ENCODE measurements around the gene LSM3. TPM values are rescaled to one million over a fixed set of nuclear protein-coding genes. Genes with fewer than 3 reads are reported as not detected.

Gene LSM3
- total RNA-seq, 4 donors from 2014 or later: 7.9 to 15.6 (median 12.7) TPM

DNA sequence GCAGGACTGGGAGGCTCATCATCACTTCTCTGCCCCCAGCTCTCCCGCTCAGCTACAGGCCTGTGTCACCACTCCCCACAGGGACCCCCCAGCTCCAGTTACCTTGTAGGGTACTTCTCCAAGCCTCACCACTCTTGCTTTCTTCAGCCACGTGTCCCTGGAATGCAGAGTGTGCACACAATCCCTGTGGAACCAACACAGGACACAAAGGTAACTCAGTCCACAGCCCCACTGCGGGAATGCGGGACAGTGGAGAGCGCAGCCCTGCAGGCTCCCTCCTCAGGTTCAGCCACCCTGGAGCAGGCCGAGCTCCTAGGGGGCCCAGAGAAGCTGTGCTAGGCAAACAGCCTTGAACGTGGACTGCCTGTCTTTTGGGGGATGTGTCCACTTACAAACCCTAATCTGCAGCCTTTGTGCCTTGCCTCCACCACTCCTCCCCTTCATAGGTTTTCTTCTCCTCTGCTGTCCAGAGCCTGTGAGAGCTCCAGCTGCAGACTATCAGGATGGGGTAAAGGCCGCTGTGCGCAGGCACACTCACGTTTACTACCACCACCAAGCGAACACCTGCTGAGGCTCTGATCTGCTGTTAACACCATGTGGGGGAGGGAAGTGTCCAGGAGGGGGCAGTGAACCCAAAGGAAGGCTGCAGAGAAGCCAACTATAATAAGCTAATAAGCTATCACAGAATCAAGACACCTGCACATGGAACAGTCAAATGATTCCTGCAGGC is 26.2 kb upstream of the LSM3 start:
- no peak for ATAC-seq
- Histone ChIP-seq H3K4me1 (peaks cover 0 to 10% (median 4%) of the 10 kb centered on the region in 3 donors), H3K36me3 (peaks cover 0 to 97% of the 10 kb centered on the region in 2 donors), H3K4me3 (no peak overlapping the region), H3K9me3 (no peaks in the 10 kb centered on the region), H3K27ac (no peak overlapping the region), H3K27me3 (no peaks in the 10 kb centered on the region)
- WGBS, 2 donors (ENCODE audit: low coverage in 1 of 2): 70 to 84% methylated on average over 2 to 4 of the region's 11 CpGs
- no peak for TF ChIP-seq POLR2AphosphoS5 (IDR thresholded peaks at IDR 0.05)
- TF ChIP-seq, protein P1, sequence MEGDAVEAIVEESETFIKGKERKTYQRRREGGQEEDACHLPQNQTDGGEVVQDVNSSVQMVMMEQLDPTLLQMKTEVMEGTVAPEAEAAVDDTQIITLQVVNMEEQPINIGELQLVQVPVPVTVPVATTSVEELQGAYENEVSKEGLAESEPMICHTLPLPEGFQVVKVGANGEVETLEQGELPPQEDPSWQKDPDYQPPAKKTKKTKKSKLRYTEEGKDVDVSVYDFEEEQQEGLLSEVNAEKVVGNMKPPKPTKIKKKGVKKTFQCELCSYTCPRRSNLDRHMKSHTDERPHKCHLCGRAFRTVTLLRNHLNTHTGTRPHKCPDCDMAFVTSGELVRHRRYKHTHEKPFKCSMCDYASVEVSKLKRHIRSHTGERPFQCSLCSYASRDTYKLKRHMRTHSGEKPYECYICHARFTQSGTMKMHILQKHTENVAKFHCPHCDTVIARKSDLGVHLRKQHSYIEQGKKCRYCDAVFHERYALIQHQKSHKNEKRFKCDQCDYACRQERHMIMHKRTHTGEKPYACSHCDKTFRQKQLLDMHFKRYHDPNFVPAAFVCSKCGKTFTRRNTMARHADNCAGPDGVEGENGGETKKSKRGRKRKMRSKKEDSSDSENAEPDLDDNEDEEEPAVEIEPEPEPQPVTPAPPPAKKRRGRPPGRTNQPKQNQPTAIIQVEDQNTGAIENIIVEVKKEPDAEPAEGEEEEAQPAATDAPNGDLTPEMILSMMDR (IDR thresholded peaks at IDR 0.05): peak in 1 of 4 experiments; percentile 8
- TF ChIP-seq EP300 (IDR thresholded peaks at IDR 0.05): no peak
- TF ChIP-seq POLR2A (IDR thresholded peaks at IDR 0.05): no peak

DNA sequence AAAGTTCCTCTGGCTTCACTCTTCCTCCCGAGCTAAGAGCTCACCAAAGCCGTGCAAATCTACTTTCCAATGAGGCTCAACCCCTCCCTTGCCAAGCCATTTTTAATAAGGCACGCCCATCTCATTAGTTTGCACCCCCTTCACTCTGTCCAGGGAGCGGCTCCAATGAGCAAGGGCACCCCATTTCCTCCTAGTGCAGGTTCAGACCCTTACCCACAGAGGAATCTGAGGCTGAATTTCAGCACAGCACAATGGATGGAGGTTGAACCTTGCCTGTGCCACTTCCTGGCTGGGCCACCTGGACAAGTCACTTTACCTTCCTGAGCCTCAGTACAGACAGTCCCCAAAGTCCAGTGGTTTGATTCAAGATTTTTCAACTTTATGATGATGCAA is 25.7 kb upstream of the LSM3 start:
- H3K27me3 ChIP-seq: no peaks in the 10 kb centered on the region
- no peak for ATAC-seq
- TF ChIP-seq, protein P1 (IDR thresholded peaks at IDR 0.05): no peak
- TF ChIP-seq EP300 (IDR thresholded peaks at IDR 0.05): no peak
- no peak for TF ChIP-seq POLR2A (IDR thresholded peaks at IDR 0.05)
- TF ChIP-seq POLR2AphosphoS5 (IDR thresholded peaks at IDR 0.05): no peak
- H3K4me1 ChIP-seq: peaks cover 0 to 6% (median 2%) of the 10 kb centered on the region in 3 donors
- 78 to 80% methylated on average over 1 to 4 of the region's 4 CpGs for WGBS, 2 donors (ENCODE audit: low coverage in 1 of 2)
- no peak overlapping the region for H3K4me3 ChIP-seq
- H3K27ac ChIP-seq: no peak overlapping the region
- peaks cover 0 to 97% of the 10 kb centered on the region in 2 donors for H3K36me3 ChIP-seq
- no peaks in the 10 kb centered on the region for H3K9me3 ChIP-seq

DNA sequence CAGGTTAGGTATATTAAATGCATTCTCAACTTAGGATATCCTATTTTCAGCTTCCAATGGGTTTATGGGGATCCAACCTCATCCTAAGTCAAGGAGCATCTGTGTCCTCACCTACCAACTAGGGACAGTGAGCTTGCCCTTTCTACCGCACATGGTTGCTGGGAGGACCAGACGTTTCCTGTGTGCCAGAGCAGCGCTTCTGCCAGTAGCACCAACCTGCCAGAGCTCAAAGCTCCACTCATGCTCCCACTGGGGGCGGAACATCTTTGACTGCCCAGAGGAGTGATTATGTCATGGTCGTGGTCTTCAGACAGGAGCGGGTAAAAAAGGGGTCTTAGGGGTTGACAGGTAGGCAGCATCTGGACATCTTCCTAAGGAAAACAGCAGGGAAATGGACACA is 25.0 kb upstream of the LSM3 start:
- Histone ChIP-seq H3K36me3 (peaks cover 0 to 97% of the 10 kb centered on the region in 2 donors), H3K27me3 (no peaks in the 10 kb centered on the region), H3K27ac (no peak overlapping the region), H3K9me3 (no peaks in the 10 kb centered on the region), H3K4me3 (no peak overlapping the region), H3K4me1 (no peaks in the 10 kb centered on the region)
- 87 to 100% methylated on average over 1 to 6 of the region's 6 CpGs for WGBS, 2 donors (ENCODE audit: low coverage in 1 of 2)
- ATAC-seq: no peak
- no peak for TF ChIP-seq EP300 (IDR thresholded peaks at IDR 0.05)

DNA sequence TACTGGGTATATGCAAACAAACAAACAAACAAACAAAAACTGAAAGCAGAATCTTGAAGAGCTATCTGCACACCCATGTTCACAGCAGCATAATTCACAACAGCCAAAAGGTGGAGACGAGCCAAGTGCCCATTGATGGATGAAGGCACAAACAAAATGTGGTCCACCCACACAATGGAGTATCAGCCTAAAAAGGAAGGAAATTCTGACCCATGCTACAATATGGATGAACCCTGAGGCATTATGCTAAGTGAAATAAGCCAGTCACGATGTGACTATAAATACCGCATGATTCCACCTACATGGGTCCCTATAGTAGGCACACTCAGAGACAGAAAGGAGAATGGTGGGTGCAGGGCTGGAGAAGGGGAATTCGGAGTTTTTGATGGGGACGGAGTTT is 24.3 kb upstream of the LSM3 start:
- Histone ChIP-seq H3K27ac (no peak overlapping the region), H3K4me1 (no peaks in the 10 kb centered on the region), H3K9me3 (no peaks in the 10 kb centered on the region), H3K27me3 (no peaks in the 10 kb centered on the region), H3K36me3 (peaks cover 4 to 97% of the 10 kb centered on the region in 2 donors), H3K4me3 (no peak overlapping the region)
- TF ChIP-seq, protein P1 (IDR thresholded peaks at IDR 0.05): no peak
- no peak for TF ChIP-seq POLR2A (IDR thresholded peaks at IDR 0.05)
- 72 to 83% methylated on average over 5 of the region's 5 CpGs for WGBS, 2 donors (ENCODE audit: low coverage in 1 of 2)
- ATAC-seq: no peak

DNA sequence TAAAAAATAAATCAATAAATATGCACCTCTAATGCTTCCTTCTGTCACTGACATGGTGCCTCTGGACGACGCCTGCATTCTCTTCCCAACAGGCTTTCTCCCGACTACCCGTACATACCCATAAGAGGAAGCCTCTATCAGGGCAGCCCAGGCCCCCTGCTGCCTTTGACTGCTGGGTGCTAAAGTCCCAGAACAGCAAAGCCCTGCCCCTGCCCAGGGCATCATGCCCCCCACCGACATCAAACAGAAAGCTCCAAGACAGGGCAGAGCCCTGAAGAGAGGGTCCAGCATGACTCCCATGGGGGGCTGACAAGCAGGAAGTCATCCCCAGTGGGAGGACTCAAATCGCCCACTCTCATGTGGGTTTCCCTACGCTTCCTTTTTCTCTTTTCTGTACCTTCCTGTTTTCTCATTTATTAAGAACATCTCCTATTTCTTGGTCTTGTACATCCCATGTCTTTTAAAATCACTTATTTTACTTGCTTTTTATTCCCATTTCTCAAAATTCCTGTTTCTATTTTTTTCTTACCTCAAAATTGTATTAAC is 23.6 kb upstream of the LSM3 start:
- H3K36me3 ChIP-seq: peaks cover 9 to 100% of the 10 kb centered on the region in 2 donors
- TF ChIP-seq POLR2AphosphoS5 (IDR thresholded peaks at IDR 0.05): no peak
- no peak for TF ChIP-seq EP300 (IDR thresholded peaks at IDR 0.05)
- TF ChIP-seq, protein P1 (IDR thresholded peaks at IDR 0.05): no peak
- TF ChIP-seq POLR2A (IDR thresholded peaks at IDR 0.05): no peak
- H3K27me3 ChIP-seq: no peaks in the 10 kb centered on the region
- no peaks in the 10 kb centered on the region for H3K9me3 ChIP-seq
- WGBS, 2 donors (ENCODE audit: low coverage in 1 of 2): 86 to 91% methylated on average over 4 to 7 of the region's 7 CpGs
- H3K27ac ChIP-seq: no peak overlapping the region
- H3K4me1 ChIP-seq: no peaks in the 10 kb centered on the region
- no peak for ATAC-seq
- no peak overlapping the region for H3K4me3 ChIP-seq

Measured in gastroesophageal sphincter (tissue), 4 donors.